Kidney epithelial cell (primary cell): Measurements from ENCODE around the gene LAD1. TPM values are rescaled to one million over a fixed set of nuclear protein-coding genes. Genes with fewer than 3 reads are reported as not detected.
A peak's percentile ranks its signal among the peaks of the same experiment; 100 is the strongest.

Experiments
- DNase-seq: peaks from one replicate; pipeline ENCODE4 v3.0.0-alpha.2; 2010; ENCODE audit warnings: low read depth
- H3K27me3 ChIP-seq: 2 replicates; pipeline ENCODE4 v1.6.0; 2011; ENCODE audit warnings: low read length; ENCODE audit not compliant: control insufficient read depth, insufficient read depth
- H3K36me3 ChIP-seq: 2 replicates; pipeline ENCODE4 v1.5.1; 2011; ENCODE audit warnings: low read length; ENCODE audit not compliant: control insufficient read depth, insufficient read depth
- H3K4me3 ChIP-seq: 2 replicates; pipeline ENCODE4 v1.5.1; 2011; ENCODE audit warnings: low read depth, mild to moderate bottlenecking, control low read depth, low read length
- CTCF ChIP-seq: IDR thresholded peaks from 2 replicates; pipeline ENCODE4 v1.5.1; 2011; ENCODE audit warnings: mild to moderate bottlenecking, moderate library complexity, low read length, control low read depth, inconsistent platforms; ENCODE audit not compliant: insufficient read depth, poor library complexity, severe bottlenecking
- total RNA-seq: library from RNA; depleted of rRNA; stranded (reverse); fragments of >200 nt; gene quantifications from 2 replicates; pipeline ENCODE4 v1.2.3, GENCODE V29; 2015

The LAD1 gene
- total RNA-seq, 1 donor from 2014 or later = 36.1 TPM

GRCh38 chr1:201400852-201401230 is 1.7 kb upstream of the LAD1 start:
- H3K4me3 ChIP-seq = no peak overlapping the region
- TF ChIP-seq CTCF = no peak
- no peaks in the 10 kb centered on the region for H3K36me3 ChIP-seq
- no peaks in the 10 kb centered on the region for H3K27me3 ChIP-seq
- no peak for DNase-seq

GRCh38 chr1:201400212-201400851 is 1.2 kb upstream of the LAD1 start:
- TF ChIP-seq CTCF = no peak
- no peaks in the 10 kb centered on the region for H3K36me3 ChIP-seq
- no peak for DNase-seq
- no peaks in the 10 kb centered on the region for H3K27me3 ChIP-seq
- H3K4me3 ChIP-seq = no peak overlapping the region

GRCh38 chr1:201399352-201400126 is 415 bp upstream of the LAD1 start:
- TF ChIP-seq CTCF = no peak
- Histone ChIP-seq H3K36me3 (no peaks in the 10 kb centered on the region), H3K27me3 (no peaks in the 10 kb centered on the region), H3K4me3 (peak overlapping the region; percentile 45)
- DNase-seq = no peak

- H3K27me3 ChIP-seq = no peaks in the 10 kb centered on the region
- H3K4me3 ChIP-seq = peak overlapping the region; percentile 45
- H3K36me3 ChIP-seq = no peaks in the 10 kb centered on the region
- no peak for DNase-seq
- no peak for TF ChIP-seq CTCF
These were observed 1.4 kb downstream of the LAD1 start for GRCh38 chr1:201397675-201398074.

- no peaks in the 10 kb centered on the region for H3K27me3 ChIP-seq
- no peaks in the 10 kb centered on the region for H3K36me3 ChIP-seq
- TF ChIP-seq CTCF = no peak
- DNase-seq = peak; percentile 56
- H3K4me3 ChIP-seq = peak overlapping the region; percentile 7
These were observed 2.2 kb downstream of the LAD1 start for GRCh38 chr1:201396861-201397464.

- no peaks in the 10 kb centered on the region for H3K27me3 ChIP-seq
- H3K4me3 ChIP-seq = no peak overlapping the region
- no peak for DNase-seq
- no peak for TF ChIP-seq CTCF
- H3K36me3 ChIP-seq = no peaks in the 10 kb centered on the region
These were observed 3.2 kb downstream of the LAD1 start for GRCh38 chr1:201395936-201396335.
